A673 (cell line): Measurements from ENCODE around the gene SLC7A1. TPM values are rescaled to one million over a fixed set of nuclear protein-coding genes. Genes with fewer than 3 reads are reported as not detected.

ENCODE experiments used
- BruUV-seq: library from RNA; stranded (reverse); fragments of 400-500 nt; replicated peaks from 2 replicates; lab custom pipeline; 2021; lab: Mats Ljungman, UMichigan
- CTCF ChIA-PET: fragments of 300-600 bp; sonication (Branson Sonifier 250); formaldehyde crosslinking; loops from one replicate; lab custom pipeline; 2022; ENCODE audit warnings: antibody characterized with exemption; lab: Charles Lee
- POLR2A ChIA-PET: fragments of 300-600 bp; sonication (Branson Sonifier 250); formaldehyde crosslinking; loops from one replicate; lab custom pipeline; 2022; ENCODE audit warnings: antibody characterized with exemption; ENCODE audit not compliant: low non-redundant PET; lab: Charles Lee
- DNase-seq: peaks from one replicate; pipeline ENCODE4 v3.0.0-alpha.2; 2015; ENCODE audit warnings: low spot score
- H3K27ac ChIP-seq: fragments of 200-600 bp; sonication (generic); 2 replicates; pipeline ENCODE4 v1.5.1; 2016; ENCODE audit warnings: mixed run types, low read depth, mild to moderate bottlenecking, mixed read lengths, antibody characterized with exemption, low read length; ENCODE audit not compliant: poor library complexity, severe bottlenecking
- H3K27me3 ChIP-seq: fragments of 200-600 bp; sonication (generic); replicated peaks from 2 replicates; pipeline ENCODE4 v1.6.1; 2017; ENCODE audit warnings: mixed run types, low read depth, mild to moderate bottlenecking, mixed read lengths, antibody characterized with exemption, low read length; ENCODE audit not compliant: insufficient read depth, poor library complexity
- H3K36me3 ChIP-seq: fragments of 200-600 bp; sonication (generic); 2 replicates; pipeline ENCODE4 v1.6.1; 2016; ENCODE audit warnings: mixed run types, mild to moderate bottlenecking, mixed read lengths, antibody characterized with exemption, low read length; ENCODE audit not compliant: insufficient read depth, poor library complexity, severe bottlenecking
- H3K4me1 ChIP-seq: fragments of 200-600 bp; sonication (generic); 2 replicates; pipeline ENCODE4 v1.6.1; 2017; ENCODE audit warnings: mixed run types, mild to moderate bottlenecking, mixed read lengths, antibody characterized with exemption, low read length; ENCODE audit not compliant: insufficient read depth, poor library complexity, severe bottlenecking
- H3K4me3 ChIP-seq: fragments of 200-600 bp; sonication (generic); 2 replicates; pipeline ENCODE4 v1.5.1; 2016; ENCODE audit warnings: low read depth, mixed run types, mild to moderate bottlenecking, mixed read lengths, low read length; ENCODE audit not compliant: poor library complexity, severe bottlenecking
- H3K9me3 ChIP-seq: fragments of 200-600 bp; sonication (generic); 2 replicates; pipeline ENCODE4 v1.6.1; 2016; ENCODE audit warnings: mixed run types, low read depth, mild to moderate bottlenecking, mixed read lengths, antibody characterized with exemption, low read length; ENCODE audit not compliant: poor library complexity, severe bottlenecking
- EZH2 ChIP-seq: fragments of 200-600 bp; sonication (generic); IDR thresholded peaks from 2 replicates; pipeline ENCODE4 v1.6.1; 2017; ENCODE audit warnings: borderline replicate concordance, low read depth, mild to moderate bottlenecking, mixed read lengths, antibody characterized with exemption, low read length; ENCODE audit not compliant: poor library complexity, severe bottlenecking
- intact Hi-C: fragments of 100-400 bp; cut with micrococcal nuclease; formaldehyde crosslinking; loops from one replicate; pipeline ENCODE4 v1.10.0; 2022; ENCODE audit not compliant: unreplicated experiment
- total RNA-seq: library from RNA; stranded (reverse); gene quantifications from 2 replicates; pipeline ENCODE4 v1.2.3, GENCODE V29; 2021
- TF ChIP-seq, protein P1 (sequence below): fragments of 300-800, 200-600 bp; sonication (generic); conservative IDR thresholded peaks from 2 replicates; pipeline ENCODE4 v1.5.1; 2017; ENCODE audit warnings: low read depth, mild to moderate bottlenecking, antibody characterized with exemption, low read length, moderate library complexity, mixed read lengths

SLC7A1 gene
- total RNA-seq, 1 experiment from 2014 or later = 81.6 TPM

DNA sequence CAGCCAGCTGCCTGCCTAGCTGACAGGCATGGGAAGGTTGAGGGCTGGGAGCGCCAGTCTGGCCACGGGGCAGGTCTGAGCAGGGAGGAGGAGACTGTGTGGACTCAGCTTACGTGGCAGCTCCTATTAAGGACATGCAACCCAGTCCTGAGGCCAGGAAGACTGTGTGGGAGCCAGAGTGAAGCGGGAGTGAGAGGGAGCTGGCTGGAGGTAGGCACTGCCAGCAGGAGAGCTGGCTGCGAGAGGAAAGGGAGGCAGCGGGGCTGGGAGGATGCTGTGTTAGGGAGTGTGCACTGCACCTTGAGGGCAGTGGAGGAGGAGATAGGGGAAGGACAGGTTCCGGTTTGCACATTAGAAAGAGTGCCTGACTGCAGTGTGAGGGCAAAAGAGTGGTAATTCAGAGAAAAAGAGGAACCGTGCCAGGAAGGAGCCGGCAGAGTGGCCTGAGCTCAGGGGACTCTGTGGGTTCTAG, 99.2 kb downstream of the SLC7A1 start:
- CTCF ChIA-PET = no interaction called here
- intact Hi-C loops = no loop called here

DNA sequence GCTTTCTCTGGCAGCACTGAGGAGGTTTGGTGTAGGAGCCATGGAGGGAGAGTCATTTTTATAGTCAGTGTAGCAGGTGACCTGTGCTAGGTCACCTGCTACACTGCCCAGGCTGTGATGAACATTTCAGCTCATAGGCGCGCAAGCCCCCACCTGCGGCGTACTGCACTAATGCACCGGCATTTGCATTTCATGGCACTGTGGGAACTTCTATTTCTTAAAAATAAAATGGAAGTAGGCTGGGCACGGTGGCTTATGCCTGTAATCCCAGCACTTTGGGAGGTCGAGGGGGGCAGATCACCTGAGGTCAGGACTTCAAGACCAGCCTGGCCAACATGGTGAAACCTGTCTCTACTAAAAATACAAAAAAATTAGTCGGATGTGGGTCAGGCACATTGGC, 101.0 kb downstream of the SLC7A1 start:
- intact Hi-C loops = no loop called here
- Histone ChIP-seq H3K4me1 (no peaks in the 10 kb centered on the region), H3K9me3 (no peaks in the 10 kb centered on the region), H3K27me3 (peaks cover 9% of the 10 kb centered on the region), H3K4me3 (no peak overlapping the region), H3K36me3 (no peaks in the 10 kb centered on the region), H3K27ac (no peak overlapping the region)
- CTCF ChIA-PET = no interaction called here
- POLR2A ChIA-PET = no interaction called here
- DNase-seq = no peak
- BruUV-seq = no TSS peak
- no peak for TF ChIP-seq EZH2
- TF ChIP-seq, protein P1, sequence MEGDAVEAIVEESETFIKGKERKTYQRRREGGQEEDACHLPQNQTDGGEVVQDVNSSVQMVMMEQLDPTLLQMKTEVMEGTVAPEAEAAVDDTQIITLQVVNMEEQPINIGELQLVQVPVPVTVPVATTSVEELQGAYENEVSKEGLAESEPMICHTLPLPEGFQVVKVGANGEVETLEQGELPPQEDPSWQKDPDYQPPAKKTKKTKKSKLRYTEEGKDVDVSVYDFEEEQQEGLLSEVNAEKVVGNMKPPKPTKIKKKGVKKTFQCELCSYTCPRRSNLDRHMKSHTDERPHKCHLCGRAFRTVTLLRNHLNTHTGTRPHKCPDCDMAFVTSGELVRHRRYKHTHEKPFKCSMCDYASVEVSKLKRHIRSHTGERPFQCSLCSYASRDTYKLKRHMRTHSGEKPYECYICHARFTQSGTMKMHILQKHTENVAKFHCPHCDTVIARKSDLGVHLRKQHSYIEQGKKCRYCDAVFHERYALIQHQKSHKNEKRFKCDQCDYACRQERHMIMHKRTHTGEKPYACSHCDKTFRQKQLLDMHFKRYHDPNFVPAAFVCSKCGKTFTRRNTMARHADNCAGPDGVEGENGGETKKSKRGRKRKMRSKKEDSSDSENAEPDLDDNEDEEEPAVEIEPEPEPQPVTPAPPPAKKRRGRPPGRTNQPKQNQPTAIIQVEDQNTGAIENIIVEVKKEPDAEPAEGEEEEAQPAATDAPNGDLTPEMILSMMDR = no peak

More for the DNA sequence above, 99.2 kb downstream of the SLC7A1 start:
- Histone ChIP-seq H3K9me3 (no peaks in the 10 kb centered on the region), H3K27me3 (peaks cover 9% of the 10 kb centered on the region), H3K4me1 (no peaks in the 10 kb centered on the region), H3K4me3 (no peak overlapping the region), H3K36me3 (no peaks in the 10 kb centered on the region), H3K27ac (no peak overlapping the region)
- POLR2A ChIA-PET = no interaction called here
- no peak for TF ChIP-seq EZH2
- TF ChIP-seq, protein P1 = no peak
- no peak for DNase-seq
- no TSS peak for BruUV-seq

DNA sequence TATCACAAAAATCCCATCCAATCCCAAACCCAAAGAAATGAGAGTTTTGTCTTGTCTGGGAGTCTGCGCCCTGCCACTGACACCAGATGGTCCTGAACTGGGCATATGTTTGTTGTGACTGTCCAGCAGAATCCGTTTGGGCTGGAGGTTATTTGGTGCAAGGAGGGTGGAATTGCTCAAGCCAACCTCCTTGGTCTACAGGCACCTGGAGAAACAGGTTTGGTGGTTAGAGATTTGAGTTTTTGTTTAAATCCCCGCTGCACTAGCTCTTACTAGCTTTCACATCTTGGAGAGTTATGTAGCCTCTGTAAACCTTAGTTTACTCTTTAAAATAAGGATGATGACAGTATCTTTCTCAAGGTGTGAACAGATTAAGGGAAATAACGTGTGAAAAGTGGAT, 101.7 kb downstream of the SLC7A1 start:
- intact Hi-C loops = no loop called here
- H3K9me3 ChIP-seq = no peaks in the 10 kb centered on the region
- H3K36me3 ChIP-seq = no peaks in the 10 kb centered on the region
- ChIA-PET POLR2A (no interaction called here), CTCF (no interaction called here)
- peaks cover 9% of the 10 kb centered on the region for H3K27me3 ChIP-seq
- DNase-seq = no peak
- no peak overlapping the region for H3K27ac ChIP-seq
- BruUV-seq = no TSS peak
- no peaks in the 10 kb centered on the region for H3K4me1 ChIP-seq
- TF ChIP-seq, protein P1 = no peak
- TF ChIP-seq EZH2 = no peak
- H3K4me3 ChIP-seq = no peak overlapping the region
